ENCODE data around the gene DHODH.

Gene DHODH

GRCh38 chr16:72024862-72025382, 16.4 kb downstream of the DHODH start:
- Histone ChIP-seq H3K27me3 (ENCODE audit: insufficient read depth, low read length) (no peaks in the 10 kb centered on the region), H3K9me3 (ENCODE audit: low read length) (no peaks in the 10 kb centered on the region), H2AFZ (ENCODE audit: low read length) (no peak overlapping the region), H3K4me1 (ENCODE audit: insufficient read depth, low read length, severe bottlenecking) (no peaks in the 10 kb centered on the region), H3F3A (ENCODE audit: insufficient read depth, low read length) (no peaks in the 10 kb centered on the region), H4K20me1 (ENCODE audit: insufficient read depth, low read length) (no peaks in the 10 kb centered on the region), H3K36me3 (ENCODE audit: insufficient read depth, low read length) (peaks cover 58% of the 10 kb centered on the region), H3K4me2 (ENCODE audit: low read length) (no peak overlapping the region), H3K4me3 (ENCODE audit: low read depth, low read length, poor library complexity, severe bottlenecking) (no peak overlapping the region), H3K9ac (ENCODE audit: low read length) (no peak overlapping the region), H3K79me2 (ENCODE audit: insufficient read depth, low read length) (no peaks in the 10 kb centered on the region), H3K9me2 (ENCODE audit: low read depth, low read length) (no peaks in the 10 kb centered on the region), H3K27ac (ENCODE audit: low read depth, low read length, poor library complexity, severe bottlenecking) (no peak overlapping the region)
- TF ChIP-seq CTCF (IDR thresholded peaks at IDR 0.05; ENCODE audit: low read length) = no peak
- no peak for TF ChIP-seq EZH2 (IDR thresholded peaks at IDR 0.05; ENCODE audit: borderline replicate concordance, low read length)

- H3K9ac ChIP-seq (ENCODE audit: low read length) = no peak overlapping the region
- H3K9me2 ChIP-seq (ENCODE audit: low read depth, low read length) = no peaks in the 10 kb centered on the region
- H3F3A ChIP-seq (ENCODE audit: insufficient read depth, low read length) = no peaks in the 10 kb centered on the region
- peaks cover 56% of the 10 kb centered on the region for H3K36me3 ChIP-seq (ENCODE audit: insufficient read depth, low read length)
- no peaks in the 10 kb centered on the region for H3K4me1 ChIP-seq (ENCODE audit: insufficient read depth, low read length, severe bottlenecking)
- no peak overlapping the region for H3K27ac ChIP-seq (ENCODE audit: low read depth, low read length, poor library complexity, severe bottlenecking)
- no peak overlapping the region for H2AFZ ChIP-seq (ENCODE audit: low read length)
- H3K4me3 ChIP-seq (ENCODE audit: low read depth, low read length, poor library complexity, severe bottlenecking) = no peak overlapping the region
- TF ChIP-seq EZH2 (IDR thresholded peaks at IDR 0.05; ENCODE audit: borderline replicate concordance, low read length) = no peak
- no peak for TF ChIP-seq CTCF (IDR thresholded peaks at IDR 0.05; ENCODE audit: low read length)
- no peaks in the 10 kb centered on the region for H3K79me2 ChIP-seq (ENCODE audit: insufficient read depth, low read length)
- H3K9me3 ChIP-seq (ENCODE audit: low read length) = no peaks in the 10 kb centered on the region
- no peaks in the 10 kb centered on the region for H4K20me1 ChIP-seq (ENCODE audit: insufficient read depth, low read length)
- H3K27me3 ChIP-seq (ENCODE audit: insufficient read depth, low read length) = no peaks in the 10 kb centered on the region
- H3K4me2 ChIP-seq (ENCODE audit: low read length) = no peak overlapping the region
Observed at GRCh38 chr16:72025404-72026114, 17.0 kb downstream of the DHODH start.

GRCh38 chr16:72027669-72028378, 19.3 kb downstream of the DHODH start:
- H3F3A ChIP-seq (ENCODE audit: insufficient read depth, low read length) = no peaks in the 10 kb centered on the region
- no peaks in the 10 kb centered on the region for H3K9me3 ChIP-seq (ENCODE audit: low read length)
- H3K9me2 ChIP-seq (ENCODE audit: low read depth, low read length) = no peaks in the 10 kb centered on the region
- TF ChIP-seq EZH2 (IDR thresholded peaks at IDR 0.05; ENCODE audit: borderline replicate concordance, low read length) (no peak), CTCF (IDR thresholded peaks at IDR 0.05; ENCODE audit: low read length) (no peak)
- H3K4me2 ChIP-seq (ENCODE audit: low read length) = no peak overlapping the region
- H3K27ac ChIP-seq (ENCODE audit: low read depth, low read length, poor library complexity, severe bottlenecking) = no peak overlapping the region
- no peak overlapping the region for H3K4me3 ChIP-seq (ENCODE audit: low read depth, low read length, poor library complexity, severe bottlenecking)
- no peak overlapping the region for H2AFZ ChIP-seq (ENCODE audit: low read length)
- no peaks in the 10 kb centered on the region for H3K27me3 ChIP-seq (ENCODE audit: insufficient read depth, low read length)
- H4K20me1 ChIP-seq (ENCODE audit: insufficient read depth, low read length) = no peaks in the 10 kb centered on the region
- no peak overlapping the region for H3K9ac ChIP-seq (ENCODE audit: low read length)
- H3K36me3 ChIP-seq (ENCODE audit: insufficient read depth, low read length) = peaks cover 33% of the 10 kb centered on the region
- no peaks in the 10 kb centered on the region for H3K79me2 ChIP-seq (ENCODE audit: insufficient read depth, low read length)
- H3K4me1 ChIP-seq (ENCODE audit: insufficient read depth, low read length, severe bottlenecking) = no peaks in the 10 kb centered on the region

All from OCI-LY1 (cell line).